HL-60 (cell line): ENCODE results near the gene CTNNA2.

Experiments used
- GABPA ChIP-seq: IDR thresholded peaks from 2 replicates; pipeline ENCODE4 v1.6.1; 2012; ENCODE audit warnings: low read depth
- POLR2AphosphoS5 ChIP-seq: IDR thresholded peaks from 2 replicates; pipeline ENCODE4 v1.6.1; 2012; ENCODE audit warnings: low read depth
- SPI1 ChIP-seq: IDR thresholded peaks from 2 replicates; pipeline ENCODE4 v1.6.1; 2012; ENCODE audit warnings: low read depth, mild to moderate bottlenecking, borderline replicate concordance
- TF ChIP-seq, protein P1 (sequence below): IDR thresholded peaks from one replicate; pipeline ENCODE4 v1.5.1; 2011; ENCODE audit warnings: low read length, control low read depth, inconsistent platforms; ENCODE audit not compliant: insufficient read depth
- TF ChIP-seq, protein P2 (sequence below): IDR thresholded peaks from 2 replicates; pipeline ENCODE4 v1.6.1; 2012; ENCODE audit warnings: low read depth; ENCODE audit not compliant: insufficient replicate concordance

DNA sequence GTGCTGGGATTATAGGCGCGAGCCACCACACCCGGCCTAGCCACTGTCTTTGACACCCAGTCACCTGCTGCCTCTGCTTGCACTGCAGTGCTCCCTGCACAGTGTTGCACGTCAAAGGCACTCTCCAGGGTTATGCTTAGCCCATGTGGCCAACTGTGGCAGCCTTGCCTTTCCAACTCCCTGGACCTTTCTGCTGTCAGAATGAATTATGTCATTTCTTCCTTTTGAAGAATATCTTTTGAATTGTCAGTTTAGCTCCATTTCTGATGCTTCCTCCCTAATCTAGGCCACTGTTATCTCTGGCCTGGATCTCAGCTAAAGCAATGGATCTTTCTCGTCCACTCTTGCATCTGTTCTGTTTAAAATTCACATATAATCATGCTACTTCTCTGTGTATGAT, 821.0 kb downstream of the CTNNA2 start:
- TF ChIP-seq, protein P1, sequence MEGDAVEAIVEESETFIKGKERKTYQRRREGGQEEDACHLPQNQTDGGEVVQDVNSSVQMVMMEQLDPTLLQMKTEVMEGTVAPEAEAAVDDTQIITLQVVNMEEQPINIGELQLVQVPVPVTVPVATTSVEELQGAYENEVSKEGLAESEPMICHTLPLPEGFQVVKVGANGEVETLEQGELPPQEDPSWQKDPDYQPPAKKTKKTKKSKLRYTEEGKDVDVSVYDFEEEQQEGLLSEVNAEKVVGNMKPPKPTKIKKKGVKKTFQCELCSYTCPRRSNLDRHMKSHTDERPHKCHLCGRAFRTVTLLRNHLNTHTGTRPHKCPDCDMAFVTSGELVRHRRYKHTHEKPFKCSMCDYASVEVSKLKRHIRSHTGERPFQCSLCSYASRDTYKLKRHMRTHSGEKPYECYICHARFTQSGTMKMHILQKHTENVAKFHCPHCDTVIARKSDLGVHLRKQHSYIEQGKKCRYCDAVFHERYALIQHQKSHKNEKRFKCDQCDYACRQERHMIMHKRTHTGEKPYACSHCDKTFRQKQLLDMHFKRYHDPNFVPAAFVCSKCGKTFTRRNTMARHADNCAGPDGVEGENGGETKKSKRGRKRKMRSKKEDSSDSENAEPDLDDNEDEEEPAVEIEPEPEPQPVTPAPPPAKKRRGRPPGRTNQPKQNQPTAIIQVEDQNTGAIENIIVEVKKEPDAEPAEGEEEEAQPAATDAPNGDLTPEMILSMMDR: no peak
- TF ChIP-seq POLR2AphosphoS5: no peak
- no peak for TF ChIP-seq GABPA
- TF ChIP-seq, protein P2, sequence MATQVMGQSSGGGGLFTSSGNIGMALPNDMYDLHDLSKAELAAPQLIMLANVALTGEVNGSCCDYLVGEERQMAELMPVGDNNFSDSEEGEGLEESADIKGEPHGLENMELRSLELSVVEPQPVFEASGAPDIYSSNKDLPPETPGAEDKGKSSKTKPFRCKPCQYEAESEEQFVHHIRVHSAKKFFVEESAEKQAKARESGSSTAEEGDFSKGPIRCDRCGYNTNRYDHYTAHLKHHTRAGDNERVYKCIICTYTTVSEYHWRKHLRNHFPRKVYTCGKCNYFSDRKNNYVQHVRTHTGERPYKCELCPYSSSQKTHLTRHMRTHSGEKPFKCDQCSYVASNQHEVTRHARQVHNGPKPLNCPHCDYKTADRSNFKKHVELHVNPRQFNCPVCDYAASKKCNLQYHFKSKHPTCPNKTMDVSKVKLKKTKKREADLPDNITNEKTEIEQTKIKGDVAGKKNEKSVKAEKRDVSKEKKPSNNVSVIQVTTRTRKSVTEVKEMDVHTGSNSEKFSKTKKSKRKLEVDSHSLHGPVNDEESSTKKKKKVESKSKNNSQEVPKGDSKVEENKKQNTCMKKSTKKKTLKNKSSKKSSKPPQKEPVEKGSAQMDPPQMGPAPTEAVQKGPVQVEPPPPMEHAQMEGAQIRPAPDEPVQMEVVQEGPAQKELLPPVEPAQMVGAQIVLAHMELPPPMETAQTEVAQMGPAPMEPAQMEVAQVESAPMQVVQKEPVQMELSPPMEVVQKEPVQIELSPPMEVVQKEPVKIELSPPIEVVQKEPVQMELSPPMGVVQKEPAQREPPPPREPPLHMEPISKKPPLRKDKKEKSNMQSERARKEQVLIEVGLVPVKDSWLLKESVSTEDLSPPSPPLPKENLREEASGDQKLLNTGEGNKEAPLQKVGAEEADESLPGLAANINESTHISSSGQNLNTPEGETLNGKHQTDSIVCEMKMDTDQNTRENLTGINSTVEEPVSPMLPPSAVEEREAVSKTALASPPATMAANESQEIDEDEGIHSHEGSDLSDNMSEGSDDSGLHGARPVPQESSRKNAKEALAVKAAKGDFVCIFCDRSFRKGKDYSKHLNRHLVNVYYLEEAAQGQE: no peak
- TF ChIP-seq SPI1: no peak
